Breast epithelium (tissue), 4 donors: ENCODE data around the gene IQCH. TPM values are rescaled to one million over a fixed set of nuclear protein-coding genes. Genes with fewer than 3 reads are reported as not detected.

ENCODE experiments used
- DNase-seq, 2 donors: peaks; one replicate each; pipeline ENCODE4 v3.0.0-alpha.2; 2019; ENCODE audit warnings: low spot score in 2 of 2
- H3K27ac ChIP-seq, 2 donors: fragments of 200-600 bp; sonication (generic) in 1 of 2; one replicate each; pipeline ENCODE4 v1.5.1; 2016 to 2019; ENCODE audit warnings: mild to moderate bottlenecking in 1 of 2
- H3K27me3 ChIP-seq, 2 donors: fragments of 200-600 bp; sonication (generic) in 1 of 2; one replicate each; pipeline versions ENCODE4 v1.5.1 to v1.6.0; 2017 to 2019; ENCODE audit warnings: control low read depth in 1 of 2, mild to moderate bottlenecking in 1 of 2
- H3K36me3 ChIP-seq: fragments of 200-600 bp; one replicate; pipeline ENCODE4 v1.5.1; 2019
- H3K4me1 ChIP-seq, 2 donors: fragments of 200-600 bp; sonication (generic); one replicate each; pipeline ENCODE4 v1.5.1; 2016 to 2019; ENCODE audit warnings: control low read depth in 1 of 2
- H3K4me3 ChIP-seq, 3 donors: fragments of 200-600 bp; sonication (generic); 1 replicate in 2 of 3; 2 replicates in 1 of 3; pipeline ENCODE4 v1.5.1; 2016 to 2019; ENCODE audit warnings: mild to moderate bottlenecking in 3 of 3, moderate library complexity in 2 of 3
- H3K9me3 ChIP-seq, 2 donors: fragments of 200-600 bp; sonication (generic) in 1 of 2; one replicate each; pipeline ENCODE4 v1.5.1; 2016 to 2019; ENCODE audit warnings: control low read depth in 1 of 2
- CTCF ChIP-seq, 3 donors: fragments of 450-650 bp; IDR thresholded peaks; one replicate each; pipeline ENCODE4 v1.5.1; 2016 to 2017; ENCODE audit warnings: antibody characterized with exemption in 3 of 3, mild to moderate bottlenecking in 3 of 3, moderate library complexity in 3 of 3
- POLR2A ChIP-seq: fragments of 450-650 bp; IDR thresholded peaks from one replicate; pipeline ENCODE4 v1.6.1; 2016; ENCODE audit warnings: antibody characterized with exemption, mild to moderate bottlenecking, moderate library complexity
- POLR2AphosphoS5 ChIP-seq, 3 donors: sonication (generic); formaldehyde crosslinking; IDR thresholded peaks; one replicate each; pipeline ENCODE4 v1.6.1; 2017; ENCODE audit warnings: antibody characterized with exemption in 3 of 3
- intact Hi-C: fragments of 100-400 bp; cut with DNase I; formaldehyde crosslinking; loops from one replicate; pipeline ENCODE4 v1.15.1; 2023; ENCODE audit warnings: low total_unique reads
- total RNA-seq, 3 donors: library from RNA; depleted of rRNA; stranded (reverse); fragments of >200 nt; gene quantifications; one replicate each; pipeline ENCODE4 v1.1.0, GENCODE V29; 2016

The IQCH gene
- total RNA-seq, 3 donors from 2014 or later = 0.64 to 11.9 (median 6.6) TPM

- Histone ChIP-seq H3K4me3 (no peak overlapping the region), H3K36me3 (no peaks in the 10 kb centered on the region), H3K9me3 (no peaks in the 10 kb centered on the region), H3K27me3 (no peaks in the 10 kb centered on the region), H3K27ac (no peak overlapping the region), H3K4me1 (no peaks in the 10 kb centered on the region)
- intact Hi-C loops = no loop called here
- no peak for DNase-seq
- no peak for TF ChIP-seq POLR2A
- no peak for TF ChIP-seq POLR2AphosphoS5 (IDR thresholded peaks at IDR 0.05)
- no peak for TF ChIP-seq CTCF (IDR thresholded peaks at IDR 0.05)
Observed at GRCh38 chr15:67224889-67225288, 29.7 kb upstream of the IQCH start.

- Histone ChIP-seq H3K27me3 (no peaks in the 10 kb centered on the region), H3K9me3 (no peaks in the 10 kb centered on the region), H3K27ac (no peak overlapping the region), H3K4me3 (no peak overlapping the region), H3K4me1 (no peaks in the 10 kb centered on the region), H3K36me3 (no peaks in the 10 kb centered on the region)
- intact Hi-C loops = no loop called here
- no peak for TF ChIP-seq CTCF (IDR thresholded peaks at IDR 0.05)
- no peak for TF ChIP-seq POLR2AphosphoS5 (IDR thresholded peaks at IDR 0.05)
- no peak for TF ChIP-seq POLR2A
- no peak for DNase-seq
Observed at GRCh38 chr15:67225336-67225735, 29.2 kb upstream of the IQCH start.

- intact Hi-C loops = no loop called here
- Histone ChIP-seq H3K36me3 (no peaks in the 10 kb centered on the region), H3K27me3 (no peaks in the 10 kb centered on the region), H3K4me3 (no peak overlapping the region), H3K4me1 (no peaks in the 10 kb centered on the region), H3K9me3 (no peaks in the 10 kb centered on the region), H3K27ac (no peak overlapping the region)
- DNase-seq = no peak
- TF ChIP-seq CTCF (IDR thresholded peaks at IDR 0.05) = no peak
- no peak for TF ChIP-seq POLR2A
- TF ChIP-seq POLR2AphosphoS5 (IDR thresholded peaks at IDR 0.05) = no peak
Observed at GRCh38 chr15:67227431-67227830, 27.2 kb upstream of the IQCH start.

- no peak for TF ChIP-seq POLR2A
- H3K4me3 ChIP-seq = no peak overlapping the region
- no peaks in the 10 kb centered on the region for H3K27me3 ChIP-seq
- DNase-seq = no peak
- intact Hi-C loops = no loop called here
- H3K36me3 ChIP-seq = no peaks in the 10 kb centered on the region
- no peak overlapping the region for H3K27ac ChIP-seq
- H3K4me1 ChIP-seq = no peaks in the 10 kb centered on the region
- no peaks in the 10 kb centered on the region for H3K9me3 ChIP-seq
Observed at GRCh38 chr15:67227846-67228245, 26.7 kb upstream of the IQCH start.

GRCh38 chr15:67228286-67228685, 26.3 kb upstream of the IQCH start:
- no peak for DNase-seq
- Histone ChIP-seq H3K4me3 (no peak overlapping the region), H3K9me3 (no peaks in the 10 kb centered on the region), H3K27ac (no peak overlapping the region), H3K4me1 (no peaks in the 10 kb centered on the region), H3K27me3 (no peaks in the 10 kb centered on the region), H3K36me3 (no peaks in the 10 kb centered on the region)
- intact Hi-C loops = no loop called here
- TF ChIP-seq CTCF (IDR thresholded peaks at IDR 0.05) (no peak), POLR2A (no peak)

- no peak for TF ChIP-seq POLR2AphosphoS5 (IDR thresholded peaks at IDR 0.05)
- no peak for TF ChIP-seq POLR2A
Observed at GRCh38 chr15:67230504-67230903, 24.1 kb upstream of the IQCH start.

More at GRCh38 chr15:67230504-67230903, 24.1 kb upstream of the IQCH start:
- Histone ChIP-seq H3K36me3 (no peaks in the 10 kb centered on the region), H3K4me1 (no peaks in the 10 kb centered on the region), H3K27ac (no peak overlapping the region), H3K9me3 (no peaks in the 10 kb centered on the region), H3K27me3 (no peaks in the 10 kb centered on the region), H3K4me3 (no peak overlapping the region)
- DNase-seq = no peak
- intact Hi-C loops = no loop called here
